ENCODE results near the gene VEGFA. TPM values are rescaled to one million over a fixed set of nuclear protein-coding genes. Genes with fewer than 3 reads are reported as not detected.

VEGFA gene
- polyA plus RNA-seq, 1 experiment, result 189 TPM

DNA sequence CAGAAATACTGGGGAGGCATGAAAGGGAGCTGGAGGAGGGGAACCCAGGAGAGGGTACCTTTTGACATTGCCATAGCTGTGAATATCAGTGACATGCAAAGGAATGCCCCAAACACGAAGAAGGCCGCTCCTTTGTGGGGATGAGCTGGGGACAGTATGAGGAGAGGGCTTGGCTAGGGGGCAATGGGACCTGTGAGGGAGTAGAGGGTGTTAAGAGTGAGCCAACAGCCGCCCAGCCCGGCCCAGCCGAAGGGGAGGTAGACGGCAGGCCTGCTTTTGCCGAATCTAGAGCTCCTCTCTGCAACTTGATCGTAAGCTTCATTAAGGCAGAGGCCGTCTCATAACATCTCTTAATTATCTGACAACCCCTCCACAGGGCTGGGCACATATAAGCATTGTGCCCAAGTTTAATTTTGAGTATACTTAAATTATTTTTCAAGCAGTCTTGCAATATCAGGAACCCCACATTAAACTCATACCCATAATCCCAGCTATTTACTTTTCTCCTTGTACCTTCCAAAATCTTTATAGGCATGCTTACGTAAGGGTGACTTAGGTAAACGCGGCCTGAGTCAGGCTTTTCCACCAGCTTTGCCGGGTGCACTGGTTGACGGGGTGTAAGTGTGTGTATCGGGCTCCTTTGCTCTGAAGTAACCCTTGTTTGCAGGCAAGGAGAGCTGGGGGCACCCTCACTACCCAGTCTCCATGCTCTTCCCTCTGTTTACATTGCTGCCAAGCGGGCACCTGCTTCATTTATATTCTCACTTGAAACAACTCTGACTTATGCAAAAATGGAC lies 24.9 kb upstream of the VEGFA start:
- no peak overlapping the region for H3K27ac ChIP-seq (ENCODE audit: low read depth, low read length)
- ChIA-PET CTCF (interaction anchor here (0.5 to 3.2 kb wide), 4 partner anchors 21 to 334 kb away, joined by 3 to 15 read pairs (median 4); partner anchors contain the start of gene VEGFA), POLR2A (interaction anchor here (0.7 to 0.8 kb wide), 2 partner anchors 24 to 26 kb away, joined by 3 to 4 read pairs; no protein-coding TSS in a partner anchor)
- H3K27me3 ChIP-seq (ENCODE audit: control insufficient read depth, insufficient read depth, low read length), result peaks cover 33% of the 10 kb centered on the region
- H3K9me3 ChIP-seq (ENCODE audit: control insufficient read depth, insufficient read depth, low read length), result no peaks in the 10 kb centered on the region
- no peak for DNase-seq (ENCODE audit: low read depth, low spot score)
- no peak overlapping the region for H3K4me3 ChIP-seq (ENCODE audit: low read depth, low read length)
- TF ChIP-seq, protein P1, sequence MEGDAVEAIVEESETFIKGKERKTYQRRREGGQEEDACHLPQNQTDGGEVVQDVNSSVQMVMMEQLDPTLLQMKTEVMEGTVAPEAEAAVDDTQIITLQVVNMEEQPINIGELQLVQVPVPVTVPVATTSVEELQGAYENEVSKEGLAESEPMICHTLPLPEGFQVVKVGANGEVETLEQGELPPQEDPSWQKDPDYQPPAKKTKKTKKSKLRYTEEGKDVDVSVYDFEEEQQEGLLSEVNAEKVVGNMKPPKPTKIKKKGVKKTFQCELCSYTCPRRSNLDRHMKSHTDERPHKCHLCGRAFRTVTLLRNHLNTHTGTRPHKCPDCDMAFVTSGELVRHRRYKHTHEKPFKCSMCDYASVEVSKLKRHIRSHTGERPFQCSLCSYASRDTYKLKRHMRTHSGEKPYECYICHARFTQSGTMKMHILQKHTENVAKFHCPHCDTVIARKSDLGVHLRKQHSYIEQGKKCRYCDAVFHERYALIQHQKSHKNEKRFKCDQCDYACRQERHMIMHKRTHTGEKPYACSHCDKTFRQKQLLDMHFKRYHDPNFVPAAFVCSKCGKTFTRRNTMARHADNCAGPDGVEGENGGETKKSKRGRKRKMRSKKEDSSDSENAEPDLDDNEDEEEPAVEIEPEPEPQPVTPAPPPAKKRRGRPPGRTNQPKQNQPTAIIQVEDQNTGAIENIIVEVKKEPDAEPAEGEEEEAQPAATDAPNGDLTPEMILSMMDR (IDR thresholded peaks at IDR 0.05; ENCODE audit: low read depth, low read length), result no peak

DNA sequence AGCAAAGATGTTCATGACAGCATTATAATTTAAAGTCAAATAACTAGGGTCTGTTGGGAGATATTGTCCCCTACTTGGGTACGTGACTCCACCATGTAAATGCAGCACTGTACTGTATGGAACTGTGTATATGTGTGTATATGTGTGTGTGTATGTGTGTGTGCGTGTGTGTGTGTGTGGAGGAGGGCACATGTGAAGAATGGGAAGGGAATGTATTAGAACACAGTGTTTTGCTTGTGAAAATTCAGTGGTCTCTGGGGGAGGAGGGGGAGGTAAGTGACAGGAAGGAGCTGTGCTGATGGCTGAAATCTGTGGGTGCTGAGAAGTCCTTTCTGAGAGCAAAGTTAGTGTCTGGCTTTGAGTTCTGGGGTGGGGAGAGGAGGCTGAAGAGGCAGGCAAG lies 23.9 kb upstream of the VEGFA start:
- H3K27ac ChIP-seq (ENCODE audit: low read depth, low read length), result no peak overlapping the region
- no peaks in the 10 kb centered on the region for H3K9me3 ChIP-seq (ENCODE audit: control insufficient read depth, insufficient read depth, low read length)
- H3K4me3 ChIP-seq (ENCODE audit: low read depth, low read length), result no peak overlapping the region
- DNase-seq (ENCODE audit: low read depth, low spot score), result no peak
- peaks cover 31% of the 10 kb centered on the region for H3K27me3 ChIP-seq (ENCODE audit: control insufficient read depth, insufficient read depth, low read length)
- ChIA-PET POLR2A (no interaction called here), CTCF (interaction anchor here (0.5 to 3.2 kb wide), 3 partner anchors 21 to 36 kb away, joined by 3 to 15 read pairs (median 6); partner anchors contain the start of gene VEGFA)
- TF ChIP-seq, protein P1 (IDR thresholded peaks at IDR 0.05; ENCODE audit: low read depth, low read length), result no peak

DNA sequence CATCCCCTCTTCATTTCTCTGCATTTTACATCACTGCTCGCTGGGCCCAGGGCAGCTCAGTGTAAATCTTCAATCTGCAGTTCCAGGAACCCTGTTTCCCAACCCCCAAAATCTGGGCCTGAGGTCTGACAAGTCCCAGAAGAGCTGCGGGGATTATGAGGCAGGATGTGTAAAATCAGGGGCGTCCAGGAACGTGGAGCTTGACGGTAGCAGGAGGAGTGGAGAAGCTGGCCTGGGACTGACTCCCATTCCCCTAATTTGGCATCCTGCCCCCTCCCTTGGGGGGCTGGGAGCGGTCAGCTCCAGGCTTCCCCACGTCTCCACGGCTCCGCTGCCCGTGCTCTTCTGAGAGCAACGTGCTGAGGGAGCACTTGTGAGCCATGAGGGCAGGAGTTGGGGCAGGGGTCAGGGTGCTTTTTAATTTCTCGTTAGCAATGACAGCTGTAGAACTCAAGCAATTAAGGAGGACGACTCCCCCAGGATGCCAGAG lies 23.4 kb upstream of the VEGFA start:
- Histone ChIP-seq H3K27me3 (ENCODE audit: control insufficient read depth, insufficient read depth, low read length) (peaks cover 29% of the 10 kb centered on the region), H3K27ac (ENCODE audit: low read depth, low read length) (no peak overlapping the region), H3K4me3 (ENCODE audit: low read depth, low read length) (no peak overlapping the region), H3K9me3 (ENCODE audit: control insufficient read depth, insufficient read depth, low read length) (no peaks in the 10 kb centered on the region)
- POLR2A ChIA-PET, result no interaction called here
- CTCF ChIA-PET, result interaction anchor here (3.2 kb wide), 1 partner anchor 23 kb away, joined by 15 read pairs; the partner anchor contains the start of gene VEGFA
- DNase-seq (ENCODE audit: low read depth, low spot score), result no peak
- TF ChIP-seq, protein P1 (IDR thresholded peaks at IDR 0.05; ENCODE audit: low read depth, low read length), result no peak

DNA sequence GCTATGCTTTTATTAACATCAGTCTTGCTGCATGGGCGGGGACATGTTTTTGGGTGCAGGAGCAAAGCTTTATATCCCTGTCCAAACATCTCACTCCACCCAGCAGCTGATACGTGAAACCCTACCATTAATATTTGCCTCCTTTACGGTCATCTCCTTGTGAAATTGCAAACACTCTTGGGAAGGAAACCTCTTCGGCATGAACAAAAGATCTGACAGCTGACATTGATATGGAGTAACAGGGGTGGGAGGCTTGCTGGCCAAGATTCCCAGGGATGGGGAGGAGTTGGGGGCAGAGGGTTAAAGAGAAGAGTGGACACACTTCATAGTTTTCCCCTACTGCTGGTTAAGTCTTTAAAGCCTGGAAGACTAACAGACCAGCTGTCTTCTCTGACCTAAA lies 22.2 kb upstream of the VEGFA start:
- ChIA-PET CTCF (interaction anchor here (2.6 kb wide), 1 partner anchor 21 kb away, joined by 10 read pairs; no protein-coding TSS in a partner anchor), POLR2A (no interaction called here)

More for the DNA sequence above, 22.2 kb upstream of the VEGFA start:
- no peaks in the 10 kb centered on the region for H3K9me3 ChIP-seq (ENCODE audit: control insufficient read depth, insufficient read depth, low read length)
- DNase-seq (ENCODE audit: low read depth, low spot score), result no peak
- no peak overlapping the region for H3K27ac ChIP-seq (ENCODE audit: low read depth, low read length)
- TF ChIP-seq, protein P1 (IDR thresholded peaks at IDR 0.05; ENCODE audit: low read depth, low read length), result no peak
- H3K27me3 ChIP-seq (ENCODE audit: control insufficient read depth, insufficient read depth, low read length), result peaks cover 23% of the 10 kb centered on the region
- H3K4me3 ChIP-seq (ENCODE audit: low read depth, low read length), result no peak overlapping the region

All from AG04450 (cell line).